ENCODE results near the gene MYO1H. TPM values are rescaled to one million over a fixed set of nuclear protein-coding genes. Genes with fewer than 3 reads are reported as not detected.

MYO1H gene
- total RNA-seq, 4 donors from 2014 or later: not detected

DNA sequence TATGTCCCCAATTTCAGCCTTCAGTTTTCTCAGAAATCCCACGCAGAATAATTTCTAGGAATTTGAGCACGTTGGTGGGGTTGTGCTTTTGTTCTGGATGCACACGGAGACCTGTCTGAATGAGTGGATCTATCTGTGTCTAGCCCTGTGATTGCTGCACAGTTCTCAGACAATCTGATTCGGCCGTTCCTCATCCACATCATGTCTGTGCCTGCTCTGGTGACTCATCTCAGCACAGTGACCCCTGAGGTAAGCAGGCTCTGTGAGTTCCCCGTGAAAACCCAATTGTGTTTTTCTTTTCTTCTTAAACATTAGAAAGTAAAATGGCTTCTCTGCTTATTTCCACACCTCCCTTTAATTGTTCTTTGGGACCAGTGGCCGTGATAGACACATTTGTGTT is 150.0 kb downstream of the MYO1H start:
- H3K36me3 ChIP-seq: peaks cover 2 to 92% of the 10 kb centered on the region in 2 donors
- TF ChIP-seq POLR2A (IDR thresholded peaks at IDR 0.05): no peak
- TF ChIP-seq, protein P1, sequence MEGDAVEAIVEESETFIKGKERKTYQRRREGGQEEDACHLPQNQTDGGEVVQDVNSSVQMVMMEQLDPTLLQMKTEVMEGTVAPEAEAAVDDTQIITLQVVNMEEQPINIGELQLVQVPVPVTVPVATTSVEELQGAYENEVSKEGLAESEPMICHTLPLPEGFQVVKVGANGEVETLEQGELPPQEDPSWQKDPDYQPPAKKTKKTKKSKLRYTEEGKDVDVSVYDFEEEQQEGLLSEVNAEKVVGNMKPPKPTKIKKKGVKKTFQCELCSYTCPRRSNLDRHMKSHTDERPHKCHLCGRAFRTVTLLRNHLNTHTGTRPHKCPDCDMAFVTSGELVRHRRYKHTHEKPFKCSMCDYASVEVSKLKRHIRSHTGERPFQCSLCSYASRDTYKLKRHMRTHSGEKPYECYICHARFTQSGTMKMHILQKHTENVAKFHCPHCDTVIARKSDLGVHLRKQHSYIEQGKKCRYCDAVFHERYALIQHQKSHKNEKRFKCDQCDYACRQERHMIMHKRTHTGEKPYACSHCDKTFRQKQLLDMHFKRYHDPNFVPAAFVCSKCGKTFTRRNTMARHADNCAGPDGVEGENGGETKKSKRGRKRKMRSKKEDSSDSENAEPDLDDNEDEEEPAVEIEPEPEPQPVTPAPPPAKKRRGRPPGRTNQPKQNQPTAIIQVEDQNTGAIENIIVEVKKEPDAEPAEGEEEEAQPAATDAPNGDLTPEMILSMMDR (IDR thresholded peaks at IDR 0.05 in 4 of 5, conservative IDR thresholded peaks at IDR 0.05 in 1 of 5): no peak
- DNase-seq (no peak), ATAC-seq (no peak)
- intact Hi-C loops (cut with DNase I; ENCODE audit: low total_unique reads): no loop called here
- H3K9me3 ChIP-seq: no peaks in the 10 kb centered on the region
- in situ Hi-C loops (cut with MboI; ENCODE audit: low sequenced_read_pairs in 4 of 4): no loop called here
- H3K27me3 ChIP-seq: no peaks in the 10 kb centered on the region
- no peaks in the 10 kb centered on the region for H3K4me1 ChIP-seq
- no peak overlapping the region for H3K27ac ChIP-seq
- no peak overlapping the region for H3K4me3 ChIP-seq

Other genes starting within 250 kb of the MYO1H start
- 1,000 to 10,000 TPM in 1 of 4 donors, 100 to 1,000 TPM in 3; 595 to 1,103 (median 698) TPM for gene ACACB, start 231.3 kb upstream of the MYO1H start, total RNA-seq
- gene FOXN4, start 38.6 kb upstream of the MYO1H start, total RNA-seq: not detected
- gene KCTD10, start 129.4 kb downstream of the MYO1H start, total RNA-seq: 10 to 100 TPM in 3 of 4 donors, 1 to 10 TPM in 1; 7.5 to 14.8 (median 10.6) TPM
- gene UBE3B, start 129.7 kb downstream of the MYO1H start, total RNA-seq: 10 to 100 TPM; 44.8 to 58.2 (median 55.9) TPM
- gene MMAB, start 225.6 kb downstream of the MYO1H start, total RNA-seq: 10 to 100 TPM; 21.2 to 54.3 (median 25.6) TPM
- 10 to 100 TPM in 2 of 4 donors, 1 to 10 TPM in 2; 3.2 to 14.2 (median 9.1) TPM for gene MVK, start 225.9 kb downstream of the MYO1H start, total RNA-seq

Data from gastrocnemius medialis (tissue), 4 donors.